Measurements from ENCODE around the gene NSUN7. TPM values are rescaled to one million over a fixed set of nuclear protein-coding genes. Genes with fewer than 3 reads are reported as not detected.

Gene NSUN7
- total and polyA plus RNA-seq, 4 donors = 0.21 to 4.5 (median 1.3) TPM

GRCh38 chr4:40719008-40719623, 30.6 kb upstream of the NSUN7 start:
- 32% methylated on average over 5 of the region's 5 CpGs for WGBS
- no peaks in the 10 kb centered on the region for H3K9me3 ChIP-seq (ENCODE audit: control insufficient read depth in 4 of 4, low read length in 3 of 4)
- no peaks in the 10 kb centered on the region for H3K36me3 ChIP-seq (ENCODE audit: control insufficient read depth in 4 of 4, insufficient read depth in 3 of 4, low read depth in 1 of 4, low read length in 3 of 4)
- TF ChIP-seq, protein P1, sequence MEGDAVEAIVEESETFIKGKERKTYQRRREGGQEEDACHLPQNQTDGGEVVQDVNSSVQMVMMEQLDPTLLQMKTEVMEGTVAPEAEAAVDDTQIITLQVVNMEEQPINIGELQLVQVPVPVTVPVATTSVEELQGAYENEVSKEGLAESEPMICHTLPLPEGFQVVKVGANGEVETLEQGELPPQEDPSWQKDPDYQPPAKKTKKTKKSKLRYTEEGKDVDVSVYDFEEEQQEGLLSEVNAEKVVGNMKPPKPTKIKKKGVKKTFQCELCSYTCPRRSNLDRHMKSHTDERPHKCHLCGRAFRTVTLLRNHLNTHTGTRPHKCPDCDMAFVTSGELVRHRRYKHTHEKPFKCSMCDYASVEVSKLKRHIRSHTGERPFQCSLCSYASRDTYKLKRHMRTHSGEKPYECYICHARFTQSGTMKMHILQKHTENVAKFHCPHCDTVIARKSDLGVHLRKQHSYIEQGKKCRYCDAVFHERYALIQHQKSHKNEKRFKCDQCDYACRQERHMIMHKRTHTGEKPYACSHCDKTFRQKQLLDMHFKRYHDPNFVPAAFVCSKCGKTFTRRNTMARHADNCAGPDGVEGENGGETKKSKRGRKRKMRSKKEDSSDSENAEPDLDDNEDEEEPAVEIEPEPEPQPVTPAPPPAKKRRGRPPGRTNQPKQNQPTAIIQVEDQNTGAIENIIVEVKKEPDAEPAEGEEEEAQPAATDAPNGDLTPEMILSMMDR (IDR thresholded peaks at IDR 0.05; ENCODE audit: low read depth, low read length, missing input control) = peak; percentile 71
- TF ChIP-seq NR2F2 (IDR thresholded peaks at IDR 0.05) = no peak
- TF ChIP-seq ZBTB33 (IDR thresholded peaks at IDR 0.05) = no peak
- no peak for TF ChIP-seq FOXA1 (IDR thresholded peaks at IDR 0.05)
- peak; percentile 10 for TF ChIP-seq MAX (IDR thresholded peaks at IDR 0.05)
- no peak for TF ChIP-seq FOXA2 (IDR thresholded peaks at IDR 0.05)
- TF ChIP-seq GABPA (IDR thresholded peaks at IDR 0.05 in 1 of 2, conservative IDR thresholded peaks at IDR 0.05 in 1 of 2) = no peak
- no peak for TF ChIP-seq ATF3 (IDR thresholded peaks at IDR 0.05)
- TF ChIP-seq RXRA (IDR thresholded peaks at IDR 0.05) = peak; percentile 24 to 44
- no peak for TF ChIP-seq EGR1 (IDR thresholded peaks at IDR 0.05; ENCODE audit: low read depth in 2 of 2)
- TF ChIP-seq HNF4G (IDR thresholded peaks at IDR 0.05) = peak; percentile 30
- TF ChIP-seq JUND (IDR thresholded peaks at IDR 0.05) = no peak
- TF ChIP-seq RAD21 (IDR thresholded peaks at IDR 0.05) = peak; percentile 94 to 96
- peak; percentile 25 for TF ChIP-seq SP1 (IDR thresholded peaks at IDR 0.05)
- no peak for TF ChIP-seq TAF1 (conservative IDR thresholded peaks at IDR 0.05)
- peak; percentile 66 to 70 for TF ChIP-seq HNF4A (conservative IDR thresholded peaks at IDR 0.05)
- TF ChIP-seq REST (IDR thresholded peaks at IDR 0.05) = no peak
- no peak for TF ChIP-seq YY1 (IDR thresholded peaks at IDR 0.05)
- H3K27ac ChIP-seq (ENCODE audit: low read depth in 1 of 2, low read length in 2 of 2) = peak overlapping the region in 1 of 2 donors; percentile 68
- no peak for DNase-seq (ENCODE audit: low spot score)
- no peak overlapping the region for H3K4me3 ChIP-seq (ENCODE audit: low read depth in 1 of 3, low read length in 3 of 3)
- H3K9ac ChIP-seq (ENCODE audit: low read depth in 1 of 2, low read length in 2 of 2) = no peak overlapping the region
- no peaks in the 10 kb centered on the region for H3K27me3 ChIP-seq (ENCODE audit: control insufficient read depth in 4 of 4, insufficient read depth in 4 of 4, low read length in 3 of 4)
- peaks cover 0 to 7% (median 6%) of the 10 kb centered on the region in 4 donors for H3K4me1 ChIP-seq (ENCODE audit: control insufficient read depth in 4 of 4, insufficient read depth in 4 of 4, low read length in 3 of 4)
